ENCODE measurements around the gene FXR2. TPM values are rescaled to one million over a fixed set of nuclear protein-coding genes. Genes with fewer than 3 reads are reported as not detected.
A peak's percentile ranks its signal among the peaks of the same experiment; 100 is the strongest.

The FXR2 gene
- total and polyA plus RNA-seq, 9 of the 15 experiments (the other 6 are each of a cell fraction or from before 2014, with no cell fraction given): 2.0 to 49.3 (median 24.5) TPM

- TF ChIP-seq SREBF1 (IDR thresholded peaks at IDR 0.05; ENCODE audit: borderline replicate concordance, low read depth, low read length): no peak
- no peak for TF ChIP-seq PATZ1 (CRISPR knock-in tag; IDR thresholded peaks at IDR 0.05; ENCODE audit: borderline replicate concordance)
- no peak for TF ChIP-seq TRIM28 (IDR thresholded peaks at IDR 0.05)
- no peak; the same call in 1 of the 2 replicates for TF ChIP-seq VEZF1 (CRISPR knock-in tag; IDR thresholded peaks at IDR 0.05)
- peak; percentile 87 for TF ChIP-seq MXD1 (CRISPR knock-in tag; IDR thresholded peaks at IDR 0.05; ENCODE audit: borderline replicate concordance, poor library complexity, severe bottlenecking)
- no peak for TF ChIP-seq ZBTB8A (IDR thresholded peaks at IDR 0.05; ENCODE audit: partially characterized antibody)
- peak; percentile 94 for TF ChIP-seq USF2 (CRISPR knock-in tag; IDR thresholded peaks at IDR 0.05)
- no peak for TF ChIP-seq ZNF511 (CRISPR knock-in tag; IDR thresholded peaks at IDR 0.05)
- no peak for TF ChIP-seq C11orf30 (IDR thresholded peaks at IDR 0.05; ENCODE audit: low read depth)
- TF ChIP-seq ZNF583 (CRISPR knock-in tag; IDR thresholded peaks at IDR 0.05): no peak
- no peak for TF ChIP-seq HNRNPH1 (optimal IDR thresholded peaks at IDR 0.05; ENCODE audit: low read depth, low read length)
- TF ChIP-seq UBTF (IDR thresholded peaks at IDR 0.05; ENCODE audit: borderline replicate concordance in 1 of 2, low read depth in 2 of 2, low read length in 2 of 2): no peak
- no peak for TF ChIP-seq PURB (CRISPR knock-in tag; IDR thresholded peaks at IDR 0.05; ENCODE audit: low read depth)
- TF ChIP-seq HDAC1 (IDR thresholded peaks at IDR 0.05): 0 out of 4 replicates have a peak, but pooled peaks of 1 of the 2 experiments have one; percentile 2
- TF ChIP-seq MXI1 (IDR thresholded peaks at IDR 0.05; ENCODE audit: low read depth, low read length): peak; percentile 60; the same call in 1 of the 2 replicates
- no peak for TF ChIP-seq ERF (CRISPR knock-in tag; IDR thresholded peaks at IDR 0.05)
- no peak; a peak in 1 of 4 replicates for TF ChIP-seq TBL1XR1 (IDR thresholded peaks at IDR 0.05; ENCODE audit: low read length in 2 of 2)
- TF ChIP-seq MAZ (CRISPR knock-in tag; conservative IDR thresholded peaks at IDR 0.05 in 1 of 2, IDR thresholded peaks at IDR 0.05 in 1 of 2): no peak
Observed at GRCh38 chr17:7572338-7572587, 42.4 kb downstream of the FXR2 start (continued).

All from K562 (cell line).